Stimulated activated CD8-positive, alpha-beta memory T cell treated with anti-CD3 and anti-CD28 coated beads, Interleukin-2, amount 100 ng/mL, for 48 hours (primary cell): ENCODE data around the gene CFAP97D2.

Experiments
- DNase-seq, 2 donors: peaks; one replicate each; pipeline ENCODE4 v3.0.0-alpha.2; 2020; ENCODE audit warnings: low read depth in 2 of 2

Gene CFAP97D2

DNA sequence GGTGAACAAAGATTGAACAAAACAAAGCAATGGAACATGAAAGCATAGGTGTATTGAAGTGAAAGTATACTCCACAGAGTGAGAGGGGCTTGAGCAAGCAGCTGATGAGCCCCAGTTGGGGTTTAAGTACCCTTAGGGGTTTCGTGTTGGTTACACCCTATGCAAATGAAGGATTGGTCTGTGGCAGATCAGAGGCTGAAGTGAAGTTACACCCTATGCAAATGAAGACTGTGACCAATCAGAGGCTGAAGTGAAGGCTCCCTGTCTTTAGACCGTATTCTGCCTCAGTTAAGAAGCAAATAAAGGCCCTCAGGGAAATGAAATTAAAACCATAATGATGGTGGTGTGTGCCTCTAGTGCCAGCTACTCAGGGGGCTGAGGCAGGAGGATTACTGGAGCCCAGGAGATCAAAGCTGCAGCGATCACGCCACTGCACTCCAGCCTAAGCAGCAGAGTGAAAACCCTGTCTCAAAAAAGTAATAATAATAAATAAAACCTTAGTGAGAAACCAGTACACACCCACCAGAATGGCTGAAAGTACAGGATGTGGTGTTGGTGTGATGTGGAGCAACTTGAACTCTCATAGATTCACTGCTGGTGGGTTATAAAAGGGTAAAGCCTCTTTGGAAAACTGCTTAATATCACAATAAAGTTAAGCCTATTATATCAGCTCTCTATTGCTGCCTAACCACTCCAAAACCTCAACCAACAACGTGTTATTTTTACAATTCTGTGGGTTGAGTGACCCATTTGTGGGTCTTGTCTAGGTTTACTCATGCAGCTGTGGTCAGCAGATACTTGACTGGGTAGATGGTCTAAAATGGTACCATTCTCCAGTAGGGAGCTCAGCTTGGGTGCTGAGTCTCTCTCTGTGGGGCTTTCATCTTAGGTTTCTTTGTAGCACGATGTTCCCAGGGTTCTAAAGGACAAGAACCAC is 89.6 kb downstream of the CFAP97D2 start:
- no peak for DNase-seq

DNA sequence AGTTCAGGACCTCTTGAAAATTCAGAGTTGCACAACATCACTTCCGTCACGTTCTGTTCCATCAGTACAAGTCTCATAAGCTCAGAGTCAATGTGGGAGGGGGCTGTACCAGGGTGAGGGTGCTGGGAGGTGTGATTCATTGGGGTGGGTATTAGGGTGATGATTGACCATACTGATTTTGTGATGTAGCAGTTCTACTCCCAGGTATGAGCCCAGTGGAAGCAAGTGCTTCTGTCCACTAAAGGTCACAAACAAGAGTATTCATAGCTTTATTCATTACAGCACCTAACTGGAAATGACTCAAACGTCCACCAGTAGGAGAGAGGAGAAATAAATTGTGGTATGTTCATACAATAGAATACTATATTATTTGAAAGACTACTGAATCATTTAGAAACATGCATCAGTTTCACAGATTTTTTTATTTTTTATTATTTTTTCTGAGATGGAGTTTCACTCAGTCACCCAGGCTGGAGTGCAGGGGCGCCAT is 90.3 kb downstream of the CFAP97D2 start:
- no peak for DNase-seq
